Measurements from ENCODE around the gene CISD1. TPM values are rescaled to one million over a fixed set of nuclear protein-coding genes. Genes with fewer than 3 reads are reported as not detected.

CISD1 gene
- total and polyA plus RNA-seq, 9 of the 15 experiments (the other 6 are each of a cell fraction or from before 2014, with no cell fraction given), result 35.8 to 342 (median 118) TPM

GRCh38 chr10:58318346-58318745, 49.4 kb downstream of the CISD1 start (continued):
- TF ChIP-seq E2F5 (CRISPR knock-in tag; IDR thresholded peaks at IDR 0.05), result no peak

GRCh38 chr10:58319599-58319998, 50.6 kb downstream of the CISD1 start:
- POLR2A ChIA-PET, result no interaction called here
- no peaks in the 10 kb centered on the region for H3K9me3 ChIP-seq (replicated peaks; ENCODE audit: control insufficient read depth, insufficient read depth, low read depth, low read length)
- ATAC-seq (peak; percentile 60), FAIRE-seq (no peak), DNase-seq (ENCODE audit: extremely low read depth in 1 of 4, low spot score in 3 of 4) (peak in 1 of 4 experiments; percentile 25)
- no peak overlapping the region for H3K27ac ChIP-seq (ENCODE audit: extremely low read depth, low read depth, low read length)
- H3K9ac ChIP-seq (ENCODE audit: insufficient read depth in 1 of 2, low read depth in 2 of 2, low read length in 2 of 2), result no peak overlapping the region
- no peaks in the 10 kb centered on the region for H3K36me3 ChIP-seq (ENCODE audit: control insufficient read depth, insufficient read depth, low read length)
- intact Hi-C loops (cut with micrococcal nuclease) (loop anchor here (10.0 kb wide), 1 partner anchor 195 kb away; the partner anchor contains the start of gene BICC1), in situ Hi-C loops (cut with MboI) (no loop called here)
- no peaks in the 10 kb centered on the region for H3K9me1 ChIP-seq (ENCODE audit: control insufficient read depth, insufficient read depth, low read length)
- H3K4me1 ChIP-seq (replicated peaks in 1 of 2; ENCODE audit: control insufficient read depth in 2 of 2, insufficient read depth in 2 of 2, low read length in 2 of 2), result peaks cover 0 to 18% of the 10 kb centered on the region in 2 experiments; a peak in 2 of 5 replicates
- H3K27me3 ChIP-seq (ENCODE audit: control insufficient read depth in 2 of 2, insufficient read depth in 2 of 2, low read length in 2 of 2), result no peaks in the 10 kb centered on the region
- TF ChIP-seq XRCC3 (IDR thresholded peaks at IDR 0.05), result no peak
- TF ChIP-seq HNRNPL (IDR thresholded peaks at IDR 0.05; ENCODE audit: low read depth, low read length), result no peak
- TF ChIP-seq CTCF (IDR thresholded peaks at IDR 0.05 in 2 of 3, conservative IDR thresholded peaks at IDR 0.05 in 1 of 3; ENCODE audit: insufficient read depth in 2 of 3, low read depth in 1 of 3, low read length in 3 of 3), result peak in 1 of 3 experiments; percentile 42; a peak in 2 of 6 replicates
- no peak for TF ChIP-seq SAP30 (IDR thresholded peaks at IDR 0.05; ENCODE audit: borderline replicate concordance, insufficient read depth, low read depth, low read length, poor library complexity, severe bottlenecking)
- no peak for TF ChIP-seq ZBED1 (IDR thresholded peaks at IDR 0.05)
- TF ChIP-seq RBFOX2 (IDR thresholded peaks at IDR 0.05; ENCODE audit: low read depth, low read length), result no peak
- peak; percentile 14 to 62; a peak in 2 of 4 replicates for TF ChIP-seq RAD21 (CRISPR knock-in tag; conservative IDR thresholded peaks at IDR 0.05 in 1 of 2, IDR thresholded peaks at IDR 0.05 in 1 of 2)
- no peak for TF ChIP-seq CBX5 (IDR thresholded peaks at IDR 0.05; ENCODE audit: borderline replicate concordance, low read depth)
- CTCF ChIA-PET (ENCODE audit: low intra/inter-chr PET ratio), result no interaction called here
- H3K79me2 ChIP-seq (ENCODE audit: control insufficient read depth, insufficient read depth, low read length), result no peaks in the 10 kb centered on the region
- no peak overlapping the region for H2AFZ ChIP-seq (ENCODE audit: low read depth, low read length)
- WGBS (ENCODE audit: insufficient coverage, low coverage, missing lambda C conversion rate), result 7% methylated on average over 1 of the region's 1 CpG
- no peak overlapping the region for H3K4me3 ChIP-seq
- H3K4me2 ChIP-seq (ENCODE audit: insufficient read depth, low read length), result no peak overlapping the region
- no peaks in the 10 kb centered on the region for H4K20me1 ChIP-seq (replicated peaks; ENCODE audit: control insufficient read depth, insufficient read depth, low read length)
- BruUV-seq (replicated peaks), result no TSS peak
